Right cardiac atrium (tissue), 5 donors: ENCODE measurements around the gene ERVV-1. TPM values are rescaled to one million over a fixed set of nuclear protein-coding genes. Genes with fewer than 3 reads are reported as not detected.

Experiments used
- polyA plus RNA-seq: library from polyadenylated mRNA; stranded (reverse); fragments of 200-250 nt; gene quantifications from one replicate; pipeline ENCODE4 v1.2.3, GENCODE V29; 2013
- total RNA-seq, 4 donors: library from RNA; stranded (reverse); fragmentation: NEBNext Ultra II Directional; extraction: Animal tissue kit (Norgen Biotek cat#: 25700); gene quantifications; one replicate each; pipeline ENCODE4 v1.2.1, GENCODE V29; 2021
- donor health status: healthy with polysubstance abuse.
- donor health status: DM: no; HTN: yes; CAD: no.
- donor health status: DM: no; HTN: no; CAD: no.
- donor health status: DM: no; HTN: yes; CAD: no; lungs with severe emphysema.
- donor health status: DM: yes; HTN: yes; CAD: no.

The ERVV-1 gene
- total and polyA plus RNA-seq, 5 donors: not detected

Other genes with a start within 250 kb of the ERVV-1 start
- 1 to 10 TPM; 2.6 to 4.6 (median 3.6) TPM for gene ZNF600, start 227.1 kb upstream of the ERVV-1 start, total RNA-seq
- gene ZNF600, start 227.1 kb upstream of the ERVV-1 start, polyA plus RNA-seq: 2.4 TPM
- gene ZNF28, start 192.3 kb upstream of the ERVV-1 start, total RNA-seq: 1 to 10 TPM; 5.2 to 9.1 (median 7.1) TPM
- gene ZNF28, start 192.3 kb upstream of the ERVV-1 start, polyA plus RNA-seq: 2.0 TPM
- 10 to 100 TPM in 1 of 4 donors, 1 to 10 TPM in 3; 7.3 to 10.7 (median 8.7) TPM for gene ZNF468, start 156.3 kb upstream of the ERVV-1 start, total RNA-seq
- 6.9 TPM for gene ZNF468, start 156.3 kb upstream of the ERVV-1 start, polyA plus RNA-seq
- gene ZNF320, start 116.3 kb upstream of the ERVV-1 start, total RNA-seq: 10 to 100 TPM in 1 of 4 donors, 1 to 10 TPM in 3; 7.9 to 13.3 (median 9.4) TPM
- 6.6 TPM for gene ZNF320, start 116.3 kb upstream of the ERVV-1 start, polyA plus RNA-seq
- 1 to 10 TPM; 1.7 to 1.9 (median 1.8) TPM for gene ZNF888, start 90.5 kb upstream of the ERVV-1 start, total RNA-seq
- gene ZNF888, start 90.5 kb upstream of the ERVV-1 start, polyA plus RNA-seq: 1.00 TPM
- 1 to 10 TPM; 4.1 to 8.3 (median 5.8) TPM for gene ZNF816, start 51.0 kb upstream of the ERVV-1 start, total RNA-seq
- gene ZNF816, start 51.0 kb upstream of the ERVV-1 start, polyA plus RNA-seq: 3.0 TPM
- gene ERVV-2, start 30.8 kb downstream of the ERVV-1 start, total RNA-seq: not detected
- gene ERVV-2, start 30.8 kb downstream of the ERVV-1 start, polyA plus RNA-seq: not detected
- gene ZNF160, start 89.5 kb downstream of the ERVV-1 start, total RNA-seq: 10 to 100 TPM; 15.9 to 23.1 (median 18.1) TPM
- 17.7 TPM for gene ZNF160, start 89.5 kb downstream of the ERVV-1 start, polyA plus RNA-seq
- 10 to 100 TPM; 20.7 to 26.8 (median 22.1) TPM for gene ZNF415, start 119.0 kb downstream of the ERVV-1 start, total RNA-seq
- gene ZNF415, start 119.0 kb downstream of the ERVV-1 start, polyA plus RNA-seq: 20.4 TPM
- 1 to 10 TPM; 6.3 to 7.9 (median 7.3) TPM for gene ZNF347, start 145.1 kb downstream of the ERVV-1 start, total RNA-seq
- 3.1 TPM for gene ZNF347, start 145.1 kb downstream of the ERVV-1 start, polyA plus RNA-seq
- 1 to 10 TPM; 1.2 to 2.0 (median 1.5) TPM for gene ZNF665, start 179.4 kb downstream of the ERVV-1 start, total RNA-seq
- 1.4 TPM for gene ZNF665, start 179.4 kb downstream of the ERVV-1 start, polyA plus RNA-seq
- gene ZNF677, start 241.0 kb downstream of the ERVV-1 start, total RNA-seq: 10 to 100 TPM; 18.7 to 27.9 (median 25.7) TPM
- gene ZNF677, start 241.0 kb downstream of the ERVV-1 start, polyA plus RNA-seq: 18.8 TPM
- not detected for gene VN1R2, start 244.4 kb downstream of the ERVV-1 start, total RNA-seq
- not detected for gene VN1R2, start 244.4 kb downstream of the ERVV-1 start, polyA plus RNA-seq